NCI-H1105 treated with DMSO at 0.1 percent for 48 hours (cell line): ENCODE results near the gene ATG9A.

Source experiments
- DNase-seq: peaks from one replicate; lab custom pipeline; 2025; lab: John Stamatoyannopoulos, UW

The ATG9A gene

GRCh38 chr2:219220652-219221402, 8.6 kb downstream of the ATG9A start:
- no peak for DNase-seq

GRCh38 chr2:219219784-219220532, 9.5 kb downstream of the ATG9A start:
- no peak for DNase-seq

GRCh38 chr2:219218732-219219701, 10.4 kb downstream of the ATG9A start, which contains the start of gene ABCB6:
ABCB6 (minus strand) TSS chr2:219218958; CDS start chr2:219218673, 285 bp downstream.
- peak; percentile 87 for DNase-seq

GRCh38 chr2:219218217-219218731, 11.2 kb downstream of the ATG9A start:
- DNase-seq, result peak; percentile 57

- no peak for DNase-seq
Observed at GRCh38 chr2:219216535-219216915, 12.9 kb downstream of the ATG9A start.

- DNase-seq, result no peak
Observed at GRCh38 chr2:219215871-219216534, 13.4 kb downstream of the ATG9A start.

GRCh38 chr2:219214786-219215185, 14.7 kb downstream of the ATG9A start:
- DNase-seq, result no peak

GRCh38 chr2:219214141-219214540, 15.3 kb downstream of the ATG9A start:
- DNase-seq, result no peak

- no peak for DNase-seq
Observed at GRCh38 chr2:219213486-219214071, 15.9 kb downstream of the ATG9A start.

- DNase-seq, result no peak
Observed at GRCh38 chr2:219213026-219213415, 16.4 kb downstream of the ATG9A start.

GRCh38 chr2:219210886-219211362, 18.5 kb downstream of the ATG9A start:
- DNase-seq, result no peak

- no peak for DNase-seq
Observed at GRCh38 chr2:219210196-219210885, 19.1 kb downstream of the ATG9A start.

- DNase-seq, result no peak
Observed at GRCh38 chr2:219209236-219210195, 19.9 kb downstream of the ATG9A start.

GRCh38 chr2:219207884-219208740, 21.3 kb downstream of the ATG9A start:
- DNase-seq, result peak; percentile 33

- DNase-seq, result no peak
Observed at GRCh38 chr2:219207134-219207883, 22.1 kb downstream of the ATG9A start.

- peak; percentile 81 for DNase-seq
Observed at GRCh38 chr2:219206328-219207133, 22.9 kb downstream of the ATG9A start, which contains the start of gene ZFAND2B. ZFAND2B (plus strand) TSS chr2:219206782; CDS start chr2:219206988, 206 bp downstream.
